Astrocyte of the cerebellum (primary cell): Measurements from ENCODE around the gene ATP6V1D.
"Not testable (repeated sequence)": the region's sequence is repeated elsewhere in the genome, so short reads cannot be mapped to it uniquely, and the experiment has no call there.

Source experiments
- DNase-seq: peaks from one replicate; pipeline ENCODE4 v3.0.0-alpha.2; 2011; ENCODE audit warnings: low read depth
- H3K4me3 ChIP-seq: 2 replicates; pipeline ENCODE4 v1.5.1; 2011; ENCODE audit warnings: mild to moderate bottlenecking, low read depth, low read length, moderate library complexity
- CTCF ChIP-seq: IDR thresholded peaks from 2 replicates; pipeline ENCODE4 v1.5.1; 2012; ENCODE audit warnings: low read length, low read depth, moderate library complexity, mild to moderate bottlenecking; ENCODE audit errors: missing control alignments
- in situ Hi-C: cut with HindIII; loops from 2 replicates; pipeline ENCODE4 v1.10.0; 2017; ENCODE audit warnings: low sequenced_read_pairs

Gene ATP6V1D

GRCh38 chr14:67359775-67360469, at the start of gene ATP6V1D, which contains the start of gene EIF2S1:
TSS of gene ATP6V1D (minus strand) at chr14:67359804. CDS start at chr14:67359698, 106 bp downstream.
TSS of gene EIF2S1 (plus strand) at chr14:67360328. CDS start at chr14:67364768, 4,440 bp downstream.
- peak; percentile 96 for TF ChIP-seq CTCF
- in situ Hi-C loops: no loop called here
- DNase-seq: peak; percentile 97
- H3K4me3 ChIP-seq: peak within 1 kb of the TSS; percentile 65

GRCh38 chr14:67408122-67408801, 48.7 kb upstream of the ATP6V1D start:
- in situ Hi-C loops, DNase-seq: not testable (repeated sequence)

GRCh38 chr14:67405771-67406170, 46.2 kb upstream of the ATP6V1D start:
- no peak for TF ChIP-seq CTCF
- no peak for DNase-seq
- in situ Hi-C loops: no loop called here
- no peak overlapping the region for H3K4me3 ChIP-seq

More at GRCh38 chr14:67408122-67408801, 48.7 kb upstream of the ATP6V1D start:
- not testable (repeated sequence) for H3K4me3 ChIP-seq

GRCh38 chr14:67400434-67400833, 40.8 kb upstream of the ATP6V1D start:
- no peak for DNase-seq
- no peak for TF ChIP-seq CTCF
- no peak overlapping the region for H3K4me3 ChIP-seq
- in situ Hi-C loops: no loop called here

GRCh38 chr14:67397536-67397935, 37.9 kb upstream of the ATP6V1D start:
- TF ChIP-seq CTCF: no peak
- no peak overlapping the region for H3K4me3 ChIP-seq
- in situ Hi-C loops: no loop called here
- no peak for DNase-seq

DNA sequence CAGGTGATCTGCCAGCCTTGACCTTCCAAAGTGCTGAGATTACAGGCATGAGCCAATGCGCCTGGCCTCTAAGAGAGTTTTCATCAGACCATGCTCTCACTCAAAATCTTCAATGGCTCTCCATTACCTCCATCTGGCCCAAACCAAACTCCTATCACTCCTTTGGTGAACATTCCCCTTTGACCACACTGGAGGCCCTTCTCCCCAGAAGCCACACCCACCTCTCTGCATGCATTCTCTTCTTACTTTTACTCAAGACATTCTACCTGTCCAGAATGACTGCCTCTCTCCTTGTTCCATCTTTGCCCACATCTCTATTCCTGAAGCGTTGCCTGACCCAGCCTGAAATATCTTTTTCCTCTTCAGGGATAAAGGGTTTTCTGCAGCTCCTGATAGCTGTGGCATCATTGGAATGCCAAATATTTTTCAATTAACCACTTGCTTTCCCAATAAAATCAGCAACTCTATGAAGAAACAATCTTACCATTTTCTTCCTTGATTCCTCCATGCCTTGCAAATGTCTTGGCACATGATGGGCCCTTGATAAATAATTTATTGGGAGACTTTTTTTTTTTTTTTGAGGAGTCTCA, 36.9 kb upstream of the ATP6V1D start:
- TF ChIP-seq CTCF: no peak
- no peak overlapping the region for H3K4me3 ChIP-seq
- in situ Hi-C loops: no loop called here
- DNase-seq: no peak

GRCh38 chr14:67395876-67396189, 36.2 kb upstream of the ATP6V1D start:
- TF ChIP-seq CTCF: no peak
- no peak overlapping the region for H3K4me3 ChIP-seq
- in situ Hi-C loops: no loop called here
- no peak for DNase-seq
